PFSK-1 (cell line): ENCODE measurements around the gene VTCN1.

Source experiments
- POLR2AphosphoS5 ChIP-seq: IDR thresholded peaks from 2 replicates; pipeline ENCODE4 v1.6.1; 2012; ENCODE audit warnings: low read depth, mild to moderate bottlenecking, control low read depth, low read length, moderate library complexity
- TAF1 ChIP-seq: IDR thresholded peaks from 2 replicates; pipeline ENCODE4 v1.6.1; 2012; ENCODE audit warnings: low read length, control low read depth, borderline replicate concordance; ENCODE audit not compliant: insufficient read depth
- TF ChIP-seq, protein P1 (sequence below), 2 experiments: IDR thresholded peaks; 2 replicates each; pipeline versions ENCODE4 v1.6.1 to v1.8.0; 2011 to 2012; ENCODE audit warnings: low read depth in 2 of 2, low read length in 2 of 2, control low read depth in 1 of 2, inconsistent platforms in 1 of 2, mild to moderate bottlenecking in 1 of 2, moderate library complexity in 1 of 2; ENCODE audit not compliant: insufficient read depth in 1 of 2

DNA sequence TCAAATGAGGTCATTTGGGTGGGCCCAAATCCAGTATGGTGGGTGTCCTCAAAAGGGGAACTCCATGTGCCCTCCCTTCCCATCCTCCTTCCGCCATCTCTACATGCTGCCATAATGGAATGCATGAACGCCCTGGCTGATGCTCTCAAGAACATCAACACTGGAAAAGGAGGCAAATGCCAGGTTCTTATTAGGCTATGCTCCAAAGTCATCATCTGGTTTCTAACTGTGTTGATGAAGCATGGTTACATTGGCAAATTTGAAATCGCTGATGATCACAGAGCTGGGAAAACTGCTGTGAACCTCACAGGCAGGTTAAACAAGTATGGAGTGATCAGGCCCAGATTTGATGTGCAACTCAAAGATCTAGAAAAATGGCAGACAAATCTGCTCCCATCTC lies 72.6 kb downstream of the VTCN1 start:
- TF ChIP-seq, protein P1, sequence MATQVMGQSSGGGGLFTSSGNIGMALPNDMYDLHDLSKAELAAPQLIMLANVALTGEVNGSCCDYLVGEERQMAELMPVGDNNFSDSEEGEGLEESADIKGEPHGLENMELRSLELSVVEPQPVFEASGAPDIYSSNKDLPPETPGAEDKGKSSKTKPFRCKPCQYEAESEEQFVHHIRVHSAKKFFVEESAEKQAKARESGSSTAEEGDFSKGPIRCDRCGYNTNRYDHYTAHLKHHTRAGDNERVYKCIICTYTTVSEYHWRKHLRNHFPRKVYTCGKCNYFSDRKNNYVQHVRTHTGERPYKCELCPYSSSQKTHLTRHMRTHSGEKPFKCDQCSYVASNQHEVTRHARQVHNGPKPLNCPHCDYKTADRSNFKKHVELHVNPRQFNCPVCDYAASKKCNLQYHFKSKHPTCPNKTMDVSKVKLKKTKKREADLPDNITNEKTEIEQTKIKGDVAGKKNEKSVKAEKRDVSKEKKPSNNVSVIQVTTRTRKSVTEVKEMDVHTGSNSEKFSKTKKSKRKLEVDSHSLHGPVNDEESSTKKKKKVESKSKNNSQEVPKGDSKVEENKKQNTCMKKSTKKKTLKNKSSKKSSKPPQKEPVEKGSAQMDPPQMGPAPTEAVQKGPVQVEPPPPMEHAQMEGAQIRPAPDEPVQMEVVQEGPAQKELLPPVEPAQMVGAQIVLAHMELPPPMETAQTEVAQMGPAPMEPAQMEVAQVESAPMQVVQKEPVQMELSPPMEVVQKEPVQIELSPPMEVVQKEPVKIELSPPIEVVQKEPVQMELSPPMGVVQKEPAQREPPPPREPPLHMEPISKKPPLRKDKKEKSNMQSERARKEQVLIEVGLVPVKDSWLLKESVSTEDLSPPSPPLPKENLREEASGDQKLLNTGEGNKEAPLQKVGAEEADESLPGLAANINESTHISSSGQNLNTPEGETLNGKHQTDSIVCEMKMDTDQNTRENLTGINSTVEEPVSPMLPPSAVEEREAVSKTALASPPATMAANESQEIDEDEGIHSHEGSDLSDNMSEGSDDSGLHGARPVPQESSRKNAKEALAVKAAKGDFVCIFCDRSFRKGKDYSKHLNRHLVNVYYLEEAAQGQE (IDR thresholded peaks at IDR 0.05; ENCODE audit: insufficient read depth in 1 of 2, low read depth in 2 of 2, low read length in 2 of 2): no peak
- TF ChIP-seq TAF1 (no peak), POLR2AphosphoS5 (no peak)
